Measurements from ENCODE around the gene ZNF525. TPM values are rescaled to one million over a fixed set of nuclear protein-coding genes. Genes with fewer than 3 reads are reported as not detected.

Gene ZNF525
- total and polyA plus RNA-seq, 9 of the 15 experiments (the other 6 are each of a cell fraction or from before 2014, with no cell fraction given): 1.5 to 12.0 (median 6.7) TPM

GRCh38 chr19:53372196-53372595, 6.7 kb downstream of the ZNF525 start (continued):
- TF ChIP-seq CBFB (CRISPR knock-in tag; IDR thresholded peaks at IDR 0.05): no peak
- no peak for TF ChIP-seq KAT2B (IDR thresholded peaks at IDR 0.05; ENCODE audit: low read depth, low read length)

GRCh38 chr19:53374288-53374687, 8.8 kb downstream of the ZNF525 start:
- intact Hi-C loops (cut with micrococcal nuclease): no loop called here
- H2AFZ ChIP-seq (ENCODE audit: low read depth, low read length): no peak overlapping the region
- TF ChIP-seq MED1 (CRISPR knock-in tag; IDR thresholded peaks at IDR 0.05; ENCODE audit: borderline replicate concordance): no peak

GRCh38 chr19:53374743-53375142, 9.2 kb downstream of the ZNF525 start:
- no peak overlapping the region for H2AFZ ChIP-seq (ENCODE audit: low read depth, low read length)
- intact Hi-C loops (cut with micrococcal nuclease) (no loop called here), in situ Hi-C loops (cut with MboI) (no loop called here)
- CTCF ChIA-PET (ENCODE audit: low intra/inter-chr PET ratio): no interaction called here
- no TSS peak for BruUV-seq (replicated peaks)
- H3K4me1 ChIP-seq (replicated peaks in 1 of 2; ENCODE audit: control insufficient read depth in 2 of 2, insufficient read depth in 2 of 2, low read length in 2 of 2): no peaks in the 10 kb centered on the region; a peak in 1 of 5 replicates
- ATAC-seq (no peak), FAIRE-seq (no peak), DNase-seq (ENCODE audit: extremely low read depth in 1 of 4, low spot score in 3 of 4) (no peak)
- H3K27me3 ChIP-seq (ENCODE audit: control insufficient read depth in 2 of 2, insufficient read depth in 2 of 2, low read length in 2 of 2): no peaks in the 10 kb centered on the region
- no peak overlapping the region for H3K4me2 ChIP-seq (ENCODE audit: insufficient read depth, low read length)
- H3K9ac ChIP-seq (ENCODE audit: insufficient read depth in 1 of 2, low read depth in 2 of 2, low read length in 2 of 2): no peak overlapping the region
- POLR2A ChIA-PET: no interaction called here
- no peaks in the 10 kb centered on the region for H4K20me1 ChIP-seq (replicated peaks; ENCODE audit: control insufficient read depth, insufficient read depth, low read length)
- WGBS (ENCODE audit: insufficient coverage, low coverage, missing lambda C conversion rate): 24% methylated on average over 1 of the region's 1 CpG
- no peaks in the 10 kb centered on the region for H3K9me3 ChIP-seq (replicated peaks; ENCODE audit: control insufficient read depth, insufficient read depth, low read depth, low read length)
- no peak overlapping the region for H3K27ac ChIP-seq (ENCODE audit: extremely low read depth, low read depth, low read length)
- H3K36me3 ChIP-seq (ENCODE audit: control insufficient read depth, insufficient read depth, low read length): 0 out of 3 replicates have a peak, but pooled peaks cover 2% of the 10 kb centered on the region
- no peaks in the 10 kb centered on the region for H3K79me2 ChIP-seq (ENCODE audit: control insufficient read depth, insufficient read depth, low read length)
- H3K4me3 ChIP-seq: no peak overlapping the region
- H3K9me1 ChIP-seq (ENCODE audit: control insufficient read depth, insufficient read depth, low read length): no peaks in the 10 kb centered on the region
- TF ChIP-seq JUNB (CRISPR knock-in tag; conservative IDR thresholded peaks at IDR 0.05) (no peak), RERE (CRISPR knock-in tag; IDR thresholded peaks at IDR 0.05; ENCODE audit: borderline replicate concordance) (no peak), HLTF (IDR thresholded peaks at IDR 0.05) (no peak), HES1 (IDR thresholded peaks at IDR 0.05; ENCODE audit: low read depth) (no peak), TRIM24 (IDR thresholded peaks at IDR 0.05) (no peak), GATAD2B (IDR thresholded peaks at IDR 0.05; ENCODE audit: borderline replicate concordance) (no peak), ZNF12 (CRISPR knock-in tag; IDR thresholded peaks at IDR 0.05) (no peak)

More at GRCh38 chr19:53374288-53374687, 8.8 kb downstream of the ZNF525 start:
- Histone ChIP-seq H3K27me3 (ENCODE audit: control insufficient read depth in 2 of 2, insufficient read depth in 2 of 2, low read length in 2 of 2) (no peaks in the 10 kb centered on the region), H3K4me3 (no peak overlapping the region), H4K20me1 (replicated peaks; ENCODE audit: control insufficient read depth, insufficient read depth, low read length) (no peaks in the 10 kb centered on the region), H3K4me2 (ENCODE audit: insufficient read depth, low read length) (no peak overlapping the region), H3K9me3 (replicated peaks; ENCODE audit: control insufficient read depth, insufficient read depth, low read depth, low read length) (no peaks in the 10 kb centered on the region), H3K79me2 (ENCODE audit: control insufficient read depth, insufficient read depth, low read length) (no peaks in the 10 kb centered on the region), H3K27ac (ENCODE audit: extremely low read depth, low read depth, low read length) (no peak overlapping the region), H3K4me1 (replicated peaks in 1 of 2; ENCODE audit: control insufficient read depth in 2 of 2, insufficient read depth in 2 of 2, low read length in 2 of 2) (no peaks in the 10 kb centered on the region; a peak in 1 of 5 replicates), H3K36me3 (ENCODE audit: control insufficient read depth, insufficient read depth, low read length) (0 out of 3 replicates have a peak, but pooled peaks cover 2% of the 10 kb centered on the region), H3K9ac (ENCODE audit: insufficient read depth in 1 of 2, low read depth in 2 of 2, low read length in 2 of 2) (no peak overlapping the region), H3K9me1 (ENCODE audit: control insufficient read depth, insufficient read depth, low read length) (no peaks in the 10 kb centered on the region)
- POLR2A ChIA-PET: no interaction called here
- 14% methylated on average over 3 of the region's 3 CpGs for WGBS (ENCODE audit: insufficient coverage, low coverage, missing lambda C conversion rate)
- DNase-seq (ENCODE audit: extremely low read depth in 1 of 4, low spot score in 3 of 4): no peak
- CTCF ChIA-PET (ENCODE audit: low intra/inter-chr PET ratio): no interaction called here
- in situ Hi-C loops (cut with MboI): no loop called here
- no peak for ATAC-seq
- FAIRE-seq: no peak
- no TSS peak for BruUV-seq (replicated peaks)

Measured in K562 (cell line).